ENCODE data around the gene C2CD4B.

Gene C2CD4B

DNA sequence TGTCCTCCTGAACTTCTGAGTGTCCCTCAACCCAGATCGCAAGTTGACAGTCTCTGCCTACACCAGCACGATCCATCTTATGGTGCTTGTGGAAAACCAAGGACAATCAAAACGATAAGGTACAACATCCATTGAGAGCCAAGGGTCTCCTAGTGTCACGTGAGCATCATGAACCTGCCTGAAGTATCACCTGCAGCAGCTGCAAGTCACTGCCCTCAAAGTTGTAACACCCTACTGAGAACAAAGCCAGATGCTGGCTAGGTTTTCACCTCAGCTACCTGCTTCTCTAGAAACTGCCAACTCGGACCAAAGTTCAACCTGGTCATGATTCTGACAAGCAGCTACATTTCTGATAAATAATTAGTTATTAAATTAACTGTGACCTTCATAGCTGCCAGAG is 17.5 kb downstream of the C2CD4B start:
- DNase-seq (ENCODE audit: low read depth in 2 of 2): no peak

- DNase-seq (ENCODE audit: low read depth in 2 of 2): no peak
Measured at GRCh38 chr15:62147149-62147548, 17.9 kb downstream of the C2CD4B start.

DNA sequence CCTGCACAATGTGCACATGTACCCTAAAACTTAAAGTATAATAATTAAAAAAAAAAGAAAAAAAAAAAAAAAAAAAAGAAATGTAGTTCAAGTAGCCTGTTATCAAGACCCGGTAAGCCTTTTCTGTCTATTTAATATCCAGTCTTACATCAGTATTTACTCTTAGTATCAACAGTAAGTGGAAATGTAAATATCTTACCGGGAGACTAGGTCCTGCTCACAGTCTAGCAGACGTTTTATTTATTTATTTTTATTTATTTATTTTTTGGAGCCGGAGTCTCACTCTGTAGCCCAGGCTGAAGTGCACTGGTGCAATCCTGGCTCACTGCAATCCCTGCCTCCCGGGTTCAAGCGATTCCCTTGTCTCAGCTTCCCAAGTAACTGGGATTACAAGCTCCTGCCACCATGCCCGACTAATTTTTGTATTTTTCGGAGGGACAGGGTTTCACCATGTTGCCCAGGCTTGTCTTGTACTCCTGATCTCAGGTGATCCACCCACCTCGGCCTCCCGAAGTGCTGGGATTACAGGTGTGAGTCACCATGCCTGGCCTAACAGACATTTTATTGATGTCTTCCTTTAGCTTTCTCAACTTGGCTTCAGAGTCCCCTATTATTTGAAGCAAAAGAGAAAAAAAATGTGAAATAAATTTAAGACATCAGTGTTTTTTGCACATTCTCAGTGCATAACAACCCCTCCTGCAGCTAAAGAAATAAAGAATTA is 19.9 kb downstream of the C2CD4B start:
- no peak for DNase-seq (ENCODE audit: low read depth in 2 of 2)

DNA sequence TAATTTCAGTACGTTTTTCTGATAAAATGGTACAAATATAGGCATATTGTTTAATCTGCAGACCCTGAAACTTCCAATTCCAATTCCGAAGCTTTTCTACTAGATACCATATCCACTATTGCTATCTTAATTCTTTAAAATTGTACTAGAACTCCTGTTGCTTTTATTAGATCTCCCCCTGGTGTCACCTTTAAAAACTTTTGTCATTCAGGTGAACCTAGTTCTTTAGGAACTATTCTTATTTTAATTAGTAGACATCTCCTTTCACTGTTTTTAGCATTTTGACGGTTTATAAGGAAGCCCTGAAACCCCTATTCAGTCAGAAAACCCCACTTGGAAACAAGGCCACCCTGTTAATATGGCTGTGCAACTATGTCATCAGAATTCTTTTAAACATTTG is 22.3 kb downstream of the C2CD4B start:
- DNase-seq (ENCODE audit: low read depth in 2 of 2): no peak

DNA sequence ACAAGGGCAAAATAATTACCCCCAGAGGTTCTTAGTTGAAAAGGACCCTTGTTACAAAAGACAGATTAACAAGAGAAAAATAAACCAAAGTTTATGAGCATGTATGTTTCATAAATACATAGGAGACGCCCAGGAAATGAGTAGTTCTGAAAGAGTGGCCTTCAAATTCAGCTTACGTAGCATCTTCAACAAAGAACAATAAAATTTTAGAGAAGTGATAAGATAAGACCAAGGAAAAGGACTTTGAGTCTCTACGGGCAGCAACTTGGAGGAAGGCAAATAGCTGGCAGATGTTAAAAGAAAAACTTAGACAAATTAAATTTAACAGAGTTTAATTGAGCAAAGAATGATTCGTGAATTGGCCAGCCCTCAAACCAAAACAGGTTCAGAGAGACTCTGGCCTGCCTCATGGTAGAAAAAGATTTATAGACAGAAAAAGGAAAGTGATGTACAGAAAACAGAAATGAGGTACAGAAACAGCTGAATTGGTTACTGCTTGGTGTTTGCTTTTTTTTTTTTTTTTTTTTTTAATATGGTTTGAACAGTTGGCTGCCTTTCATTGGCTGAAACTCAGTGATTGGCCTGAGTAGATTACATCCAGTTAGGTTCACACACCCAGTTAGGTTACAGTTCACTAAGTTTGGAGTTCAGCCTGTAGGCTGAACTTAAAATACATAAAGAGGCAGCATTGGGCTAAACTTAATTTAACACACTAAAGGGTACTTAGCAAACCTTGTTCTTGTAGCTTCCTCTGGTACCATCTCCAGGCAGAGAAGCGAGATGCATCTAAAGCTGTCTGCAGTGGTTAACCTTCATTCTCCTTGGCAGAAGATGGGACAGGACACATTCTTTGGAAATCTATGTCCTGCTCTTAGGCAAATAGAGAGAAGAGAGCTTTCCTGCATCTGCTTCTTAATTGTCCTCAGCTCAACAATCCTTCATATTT is 23.2 kb downstream of the C2CD4B start:
- no peak for DNase-seq (ENCODE audit: low read depth in 2 of 2)

GRCh38 chr15:62141200-62141599 is 23.9 kb downstream of the C2CD4B start:
- no peak for DNase-seq (ENCODE audit: low read depth in 2 of 2)

DNA sequence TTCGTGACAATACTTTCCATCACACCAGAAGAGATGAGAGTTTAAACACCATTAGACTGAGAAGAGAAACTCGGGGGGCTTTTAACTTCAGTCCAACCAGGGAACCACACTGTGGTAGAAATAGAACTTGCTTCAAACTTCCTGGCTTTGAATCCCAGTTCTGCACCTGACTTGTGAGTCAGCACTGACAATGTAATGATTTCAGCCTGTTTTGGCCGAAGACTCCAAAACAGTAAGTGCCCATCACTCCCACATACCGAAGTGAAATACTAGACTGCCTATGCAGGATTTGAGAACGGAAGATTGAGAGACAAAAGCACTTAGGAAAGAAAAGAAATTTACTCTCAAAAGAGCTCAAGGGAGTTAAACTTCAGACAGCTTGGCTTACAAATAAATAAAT is 27.0 kb downstream of the C2CD4B start:
- no peak for DNase-seq (ENCODE audit: low read depth in 2 of 2)

DNA sequence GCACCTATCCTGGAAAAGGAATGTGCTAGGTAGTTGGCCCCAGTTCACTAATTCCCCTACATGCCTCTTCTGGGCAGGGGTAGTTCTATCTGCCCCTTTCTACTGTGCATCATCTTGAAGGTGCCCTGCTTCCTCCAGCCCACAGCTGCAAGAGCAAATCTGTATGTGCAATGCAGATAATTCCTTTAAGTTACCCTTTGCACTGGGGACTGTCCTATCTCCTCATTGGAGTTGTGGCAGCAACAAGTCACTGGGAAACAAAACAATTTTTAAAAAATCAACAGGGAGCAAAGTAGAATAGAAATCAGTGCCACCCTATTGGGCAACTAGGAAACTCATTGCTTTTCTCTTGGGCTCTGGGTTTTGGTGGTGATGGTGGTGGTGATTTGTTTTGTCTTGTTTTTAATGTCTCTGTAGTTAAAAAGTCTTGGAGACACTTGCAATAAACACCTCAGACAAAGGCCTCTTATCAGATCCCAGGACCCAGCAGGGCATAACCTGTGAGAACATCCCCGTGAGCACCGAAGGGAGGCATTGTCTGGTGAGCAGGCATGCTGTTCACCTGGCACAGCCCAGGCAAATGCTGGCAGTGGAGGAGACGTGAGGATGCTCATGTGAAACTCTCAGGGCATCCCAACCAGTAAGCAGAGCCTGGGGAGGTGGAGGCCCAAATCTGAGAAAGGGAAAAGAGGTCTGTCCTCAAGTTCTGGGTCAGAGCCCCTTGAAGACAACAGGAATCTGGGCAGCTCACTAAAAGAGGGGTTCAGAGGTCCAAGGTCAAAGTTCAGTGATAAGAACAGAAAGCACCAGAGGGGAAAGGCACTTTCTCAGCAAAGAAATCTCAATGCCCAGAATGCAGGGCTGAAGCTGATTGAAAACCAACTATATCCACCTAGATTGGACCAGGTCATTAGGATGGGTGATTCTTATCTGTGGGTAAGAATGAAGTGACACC is 27.9 kb downstream of the C2CD4B start:
- no peak for DNase-seq (ENCODE audit: low read depth in 2 of 2)

- DNase-seq (ENCODE audit: low read depth in 2 of 2): no peak
Measured at GRCh38 chr15:62135532-62136134, 29.5 kb downstream of the C2CD4B start.

DNA sequence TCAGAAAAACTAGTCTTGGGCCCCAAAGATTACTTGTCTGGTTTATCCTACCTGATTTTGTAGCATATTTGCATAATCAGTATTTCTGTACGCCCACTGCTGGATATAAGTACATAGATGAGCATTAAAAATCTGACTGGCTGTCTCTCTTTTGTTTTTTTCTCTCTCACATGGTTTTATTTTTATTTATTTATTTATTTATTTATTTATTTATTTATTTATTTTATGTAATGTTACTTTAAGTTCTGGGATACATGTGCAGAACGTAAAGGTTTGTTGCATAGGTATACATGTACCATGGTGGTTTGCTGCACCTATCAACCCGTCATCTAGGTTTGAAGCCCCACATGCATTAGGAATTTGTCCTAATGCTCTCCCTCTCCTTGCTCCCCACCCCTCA is 31.9 kb downstream of the C2CD4B start:
- DNase-seq (ENCODE audit: low read depth in 2 of 2): no peak

DNA sequence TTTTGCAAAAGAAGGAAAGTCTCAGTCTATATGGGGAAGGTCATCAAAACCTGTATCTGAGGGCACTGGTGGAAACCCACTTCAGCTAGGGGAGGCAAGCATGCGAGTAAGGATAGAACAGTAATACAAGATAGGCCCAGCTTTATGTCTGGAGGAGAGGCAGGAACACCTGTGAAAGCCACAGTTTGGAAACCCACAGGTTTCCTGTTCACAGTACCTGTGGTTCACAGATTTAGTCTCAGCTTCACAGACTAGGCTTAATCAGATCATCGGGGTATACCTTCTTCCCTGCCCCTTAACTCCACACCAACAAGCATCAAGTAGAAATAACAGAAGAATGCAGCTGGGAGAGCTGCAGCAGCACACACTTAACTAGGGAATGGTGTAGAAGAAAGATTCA is 36.2 kb downstream of the C2CD4B start:
- DNase-seq (ENCODE audit: low read depth in 2 of 2): no peak

DNA sequence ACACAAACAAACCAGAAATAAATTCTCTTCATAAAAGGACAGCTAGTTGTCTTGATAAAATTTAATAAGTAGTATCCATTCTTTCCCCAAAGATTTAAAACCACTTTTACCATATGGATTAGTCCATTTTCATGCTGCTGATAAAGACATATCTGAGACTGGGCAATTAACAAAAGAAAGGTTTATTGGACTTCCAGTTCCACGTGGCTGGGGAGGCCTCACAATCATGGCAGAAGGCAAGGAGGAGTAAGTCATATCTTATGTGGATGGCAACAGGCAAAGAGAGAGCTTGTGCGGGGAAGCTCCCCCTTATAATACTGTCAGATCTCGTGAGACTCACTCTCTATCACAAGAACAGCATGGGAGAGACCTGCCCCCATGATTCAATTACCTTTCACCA is 38.7 kb downstream of the C2CD4B start:
- no peak for DNase-seq (ENCODE audit: low read depth in 2 of 2)

DNA sequence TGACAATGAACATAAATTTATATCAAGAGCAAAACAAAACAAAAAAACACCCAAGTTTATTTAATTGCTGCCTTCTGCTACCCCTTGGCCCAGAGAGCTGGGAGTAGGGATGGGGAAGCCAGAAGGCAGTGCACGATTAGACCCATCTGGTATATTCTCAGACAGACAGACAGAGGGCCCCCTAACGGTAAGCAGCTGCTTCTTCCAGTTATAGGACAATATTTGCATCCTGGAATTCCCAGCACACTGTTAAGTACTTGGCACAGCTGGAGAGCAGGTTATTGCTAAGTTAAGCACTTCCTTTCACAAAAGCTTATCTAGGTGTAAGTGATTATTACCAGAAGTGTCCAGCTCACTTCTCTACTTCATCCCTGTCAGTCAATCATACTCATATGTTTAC is 39.3 kb downstream of the C2CD4B start:
- no peak for DNase-seq (ENCODE audit: low read depth in 2 of 2)

- DNase-seq (ENCODE audit: low read depth in 2 of 2): no peak
Measured at GRCh38 chr15:62124973-62125303, 40.1 kb downstream of the C2CD4B start.

- DNase-seq (ENCODE audit: low read depth in 2 of 2): no peak
Measured at GRCh38 chr15:62124176-62124972, 40.7 kb downstream of the C2CD4B start.

GRCh38 chr15:62122249-62122648 is 42.8 kb downstream of the C2CD4B start:
- no peak for DNase-seq (ENCODE audit: low read depth in 2 of 2)

GRCh38 chr15:62121273-62122015 is 43.6 kb downstream of the C2CD4B start:
- no peak for DNase-seq (ENCODE audit: low read depth in 2 of 2)

DNA sequence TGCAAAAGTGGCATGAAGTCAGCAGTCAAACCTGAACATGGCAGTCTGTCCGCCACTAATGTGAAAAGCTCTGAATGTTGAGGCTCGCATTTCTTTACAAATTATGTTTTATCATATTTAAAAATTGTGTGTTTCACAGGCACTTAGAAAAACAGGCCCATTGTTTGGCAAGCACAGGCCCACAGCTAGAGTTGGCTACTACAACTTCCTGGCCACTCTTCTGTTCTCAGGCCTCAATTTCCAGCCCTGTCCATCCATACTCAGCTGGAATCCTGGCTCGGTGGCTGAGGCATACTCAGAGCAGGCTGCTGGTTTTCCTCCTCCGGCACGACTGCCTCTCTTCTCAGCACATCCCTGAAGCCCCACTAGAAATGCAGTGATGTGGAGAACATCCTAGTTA is 44.3 kb downstream of the C2CD4B start:
- no peak for DNase-seq (ENCODE audit: low read depth in 2 of 2)

DNA sequence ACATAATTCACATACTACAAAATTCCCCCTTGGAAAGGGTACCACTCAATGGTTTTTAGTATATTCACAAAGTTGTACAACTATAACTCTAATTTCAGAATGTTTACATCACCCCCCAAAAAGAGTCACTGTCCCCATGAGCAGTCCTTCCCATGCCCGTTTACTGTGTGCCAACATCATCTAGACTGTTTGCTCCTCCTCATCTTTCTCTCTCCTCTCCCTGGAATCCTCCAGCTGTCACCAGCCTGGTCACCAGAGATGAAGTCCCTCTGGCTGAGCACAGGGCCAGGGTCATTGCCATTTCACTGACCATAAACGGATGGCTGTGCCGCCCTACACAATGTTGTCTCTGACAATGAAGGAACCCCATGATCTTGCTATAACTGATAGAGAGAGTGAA is 45.2 kb downstream of the C2CD4B start:
- no peak for DNase-seq (ENCODE audit: low read depth in 2 of 2)

GRCh38 chr15:62119227-62119864 is 45.7 kb downstream of the C2CD4B start:
- DNase-seq (ENCODE audit: low read depth in 2 of 2): peak; percentile 90 to 91
